ENCODE data around the gene ANO10. TPM values are rescaled to one million over a fixed set of nuclear protein-coding genes. Genes with fewer than 3 reads are reported as not detected.
"Not testable (repeated sequence)": the region's sequence is repeated elsewhere in the genome, so short reads cannot be mapped to it uniquely, and the experiment has no call there.

The ANO10 gene
- total RNA-seq, 4 donors from 2014 or later, result 26.7 to 33.9 (median 28.7) TPM

DNA sequence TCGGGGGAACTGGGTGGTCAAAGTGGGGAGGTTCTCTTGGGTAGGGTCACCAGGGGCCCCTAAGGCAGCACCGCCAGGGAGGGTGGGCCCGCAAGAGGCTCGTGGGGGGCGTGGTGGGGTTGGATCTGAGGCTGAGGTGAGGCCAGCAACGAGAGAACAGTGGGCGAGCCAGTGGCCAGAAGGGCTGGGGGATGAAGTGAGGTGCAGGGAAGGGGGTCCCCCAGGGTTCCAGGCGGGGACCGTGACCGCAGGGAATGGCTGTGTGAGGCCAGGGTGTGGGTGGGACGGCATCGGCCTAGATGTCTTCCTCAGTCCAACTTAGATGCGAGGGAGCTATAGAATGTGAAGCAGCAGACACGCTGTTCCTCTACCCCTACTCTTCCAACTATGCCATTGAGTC, 257.3 kb downstream of the ANO10 start:
- H3K4me1 ChIP-seq, result no peaks in the 10 kb centered on the region
- intact Hi-C loops (cut with DNase I), result no loop called here
- no peak for DNase-seq
- no peak overlapping the region for H3K4me3 ChIP-seq (replicated peaks in 1 of 3)
- H3K27me3 ChIP-seq, result no peaks in the 10 kb centered on the region
- H3K36me3 ChIP-seq, result no peaks in the 10 kb centered on the region
- H3K27ac ChIP-seq, result no peak overlapping the region
- no peak for TF ChIP-seq POLR2A (IDR thresholded peaks at IDR 0.05)
- TF ChIP-seq, protein P1, sequence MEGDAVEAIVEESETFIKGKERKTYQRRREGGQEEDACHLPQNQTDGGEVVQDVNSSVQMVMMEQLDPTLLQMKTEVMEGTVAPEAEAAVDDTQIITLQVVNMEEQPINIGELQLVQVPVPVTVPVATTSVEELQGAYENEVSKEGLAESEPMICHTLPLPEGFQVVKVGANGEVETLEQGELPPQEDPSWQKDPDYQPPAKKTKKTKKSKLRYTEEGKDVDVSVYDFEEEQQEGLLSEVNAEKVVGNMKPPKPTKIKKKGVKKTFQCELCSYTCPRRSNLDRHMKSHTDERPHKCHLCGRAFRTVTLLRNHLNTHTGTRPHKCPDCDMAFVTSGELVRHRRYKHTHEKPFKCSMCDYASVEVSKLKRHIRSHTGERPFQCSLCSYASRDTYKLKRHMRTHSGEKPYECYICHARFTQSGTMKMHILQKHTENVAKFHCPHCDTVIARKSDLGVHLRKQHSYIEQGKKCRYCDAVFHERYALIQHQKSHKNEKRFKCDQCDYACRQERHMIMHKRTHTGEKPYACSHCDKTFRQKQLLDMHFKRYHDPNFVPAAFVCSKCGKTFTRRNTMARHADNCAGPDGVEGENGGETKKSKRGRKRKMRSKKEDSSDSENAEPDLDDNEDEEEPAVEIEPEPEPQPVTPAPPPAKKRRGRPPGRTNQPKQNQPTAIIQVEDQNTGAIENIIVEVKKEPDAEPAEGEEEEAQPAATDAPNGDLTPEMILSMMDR (IDR thresholded peaks at IDR 0.05), result no peak
- 97 to 98% methylated on average over 14 of the region's 14 CpGs for WGBS, 2 donors
- H3K9me3 ChIP-seq, result no peaks in the 10 kb centered on the region

DNA sequence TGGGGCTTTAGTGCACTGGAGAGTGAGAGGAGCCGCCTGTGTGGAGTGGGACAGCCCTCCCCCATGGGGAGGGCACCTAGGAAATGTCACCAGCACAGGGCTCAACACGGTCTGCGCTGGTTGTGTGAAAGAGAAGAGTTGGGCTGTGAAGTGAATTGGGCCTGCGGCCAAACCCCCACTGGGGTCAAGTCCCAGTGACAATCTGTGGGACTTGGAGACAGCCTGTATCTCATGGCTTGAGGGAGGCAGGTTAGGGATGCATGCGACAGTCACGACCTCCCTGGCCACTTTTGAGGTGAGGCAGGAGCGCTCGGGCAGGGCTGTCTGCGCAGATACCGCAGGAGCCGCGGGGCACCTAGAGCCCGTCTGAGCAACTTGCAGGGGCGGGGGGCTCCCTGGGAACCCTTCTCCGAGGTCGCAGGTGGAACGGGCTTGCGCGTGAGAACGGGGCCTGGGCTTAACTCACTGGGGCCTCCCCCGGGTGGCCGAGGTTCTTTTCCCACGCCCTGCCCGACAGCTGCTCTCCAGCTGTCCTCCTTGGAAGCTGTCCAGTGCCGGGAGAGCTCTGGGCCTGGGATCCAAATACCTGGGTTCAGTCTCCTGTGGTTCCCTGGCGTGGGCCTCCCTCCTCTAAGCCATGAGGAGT, 258.1 kb downstream of the ANO10 start:
- TF ChIP-seq POLR2A (IDR thresholded peaks at IDR 0.05), result no peak
- TF ChIP-seq, protein P1 (IDR thresholded peaks at IDR 0.05), result no peak

DNA sequence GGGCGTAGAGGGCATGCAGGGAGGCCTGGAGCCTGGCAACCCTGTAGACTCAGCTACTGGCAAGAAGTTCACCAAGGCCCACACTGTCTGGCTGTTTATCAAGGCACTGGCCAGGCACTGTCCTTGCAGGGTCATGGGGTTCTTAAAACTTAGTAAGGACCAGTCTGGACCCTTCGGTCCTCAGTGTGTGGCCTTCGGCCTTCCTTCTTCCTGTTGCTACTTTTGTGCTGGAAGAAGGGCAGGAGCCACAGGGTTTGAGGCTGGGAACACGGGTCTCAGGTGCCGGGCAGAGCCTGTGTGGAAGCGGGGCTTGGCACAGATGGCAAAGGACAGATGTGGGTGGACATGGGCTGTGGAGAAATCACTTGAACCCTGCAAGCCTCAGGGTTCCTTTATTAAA, 258.9 kb downstream of the ANO10 start:
- DNase-seq, result no peak
- Histone ChIP-seq H3K9me3 (no peaks in the 10 kb centered on the region), H3K4me1 (no peaks in the 10 kb centered on the region), H3K4me3 (replicated peaks in 1 of 3) (no peak overlapping the region), H3K27me3 (no peaks in the 10 kb centered on the region), H3K27ac (no peak overlapping the region), H3K36me3 (no peaks in the 10 kb centered on the region)
- intact Hi-C loops (cut with DNase I), result no loop called here
- no peak for TF ChIP-seq POLR2A (IDR thresholded peaks at IDR 0.05)
- TF ChIP-seq, protein P1 (IDR thresholded peaks at IDR 0.05), result no peak
- WGBS, 2 donors, result 91 to 95% methylated on average over 4 to 6 of the region's 6 CpGs

More for the DNA sequence above, 258.1 kb downstream of the ANO10 start:
- WGBS, 2 donors, result 86 to 89% methylated on average over 13 to 23 of the region's 26 CpGs
- no peaks in the 10 kb centered on the region for H3K36me3 ChIP-seq
- no peaks in the 10 kb centered on the region for H3K9me3 ChIP-seq
- intact Hi-C loops (cut with DNase I), result no loop called here
- no peaks in the 10 kb centered on the region for H3K27me3 ChIP-seq
- H3K27ac ChIP-seq, result no peak overlapping the region
- DNase-seq, result no peak
- no peak overlapping the region for H3K4me3 ChIP-seq (replicated peaks in 1 of 3)
- no peaks in the 10 kb centered on the region for H3K4me1 ChIP-seq

DNA sequence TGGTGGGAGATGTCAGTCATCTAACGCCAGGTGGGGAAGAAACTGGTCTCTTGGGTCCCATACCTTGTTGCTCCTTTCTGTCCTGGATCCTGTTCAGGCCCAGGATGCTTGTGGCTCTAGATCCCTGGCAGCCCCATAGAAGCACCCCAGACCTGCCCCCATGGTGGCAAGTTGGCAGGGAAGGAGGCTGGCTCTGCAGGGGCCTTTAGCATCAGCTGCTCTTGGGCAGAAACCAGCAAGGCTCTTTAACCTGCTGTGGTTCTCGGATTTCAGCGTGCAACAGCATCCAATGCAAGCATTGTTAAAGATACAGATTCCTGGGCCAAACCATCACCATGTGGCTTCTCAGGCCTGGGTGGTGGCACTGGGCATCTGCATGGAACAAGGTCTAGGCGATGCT, 259.6 kb downstream of the ANO10 start:
- no peak for DNase-seq
- WGBS, 2 donors, result 77 to 94% methylated on average over 3 to 4 of the region's 4 CpGs
- no peaks in the 10 kb centered on the region for H3K9me3 ChIP-seq
- no peaks in the 10 kb centered on the region for H3K36me3 ChIP-seq
- intact Hi-C loops (cut with DNase I), result no loop called here
- H3K27me3 ChIP-seq, result no peaks in the 10 kb centered on the region
- H3K27ac ChIP-seq, result no peak overlapping the region
- no peaks in the 10 kb centered on the region for H3K4me1 ChIP-seq
- no peak overlapping the region for H3K4me3 ChIP-seq (replicated peaks in 1 of 3)
- TF ChIP-seq, protein P1 (IDR thresholded peaks at IDR 0.05), result no peak
- TF ChIP-seq POLR2A (IDR thresholded peaks at IDR 0.05), result no peak

DNA sequence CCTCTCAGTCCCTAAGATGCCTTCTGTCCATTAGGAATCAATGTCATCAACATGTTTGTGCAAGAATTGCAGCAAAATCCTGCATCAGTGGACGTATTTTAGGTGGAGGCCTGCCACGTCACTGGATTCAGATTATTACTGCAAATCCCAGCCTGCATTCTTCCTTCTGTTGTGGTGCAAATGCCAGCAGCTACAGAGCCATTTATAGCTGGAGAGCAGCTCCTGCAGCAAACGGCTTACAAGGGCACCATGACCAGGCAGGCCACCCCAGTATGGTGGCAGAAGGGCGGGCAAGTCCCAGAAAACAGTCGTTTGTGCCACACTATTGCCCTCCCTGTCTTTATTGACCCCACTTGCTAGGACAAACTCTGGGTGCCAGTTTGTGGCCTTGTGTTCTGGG, 260.7 kb downstream of the ANO10 start:
- whole genome bisulfite sequencing, 2 donors, result 82 to 93% methylated on average over 4 to 5 of the region's 5 CpGs
- TF ChIP-seq, protein P1 (IDR thresholded peaks at IDR 0.05), result no peak
- no peak for TF ChIP-seq POLR2A (IDR thresholded peaks at IDR 0.05)

DNA sequence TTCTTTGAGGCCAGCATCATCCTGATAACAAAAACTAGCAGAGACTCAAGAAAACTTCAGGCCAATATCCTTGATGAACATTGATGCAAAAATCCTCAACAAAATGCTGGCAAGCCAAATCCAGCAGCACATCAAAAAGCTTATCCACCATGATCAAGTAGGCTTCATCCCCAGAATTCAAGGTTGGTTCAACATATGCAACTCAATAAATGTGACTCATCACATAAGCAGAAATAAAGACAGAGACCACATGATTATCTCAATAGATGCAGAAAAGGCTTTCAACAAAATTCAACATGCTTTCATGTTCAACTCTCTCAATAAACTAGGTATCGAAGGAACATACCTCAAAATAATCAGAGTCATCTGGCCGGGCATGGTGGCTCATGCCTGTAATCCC, 265.8 kb downstream of the ANO10 start:
- 95 to 100% methylated on average over 2 of the region's 2 CpGs for WGBS, 2 donors
- H3K9me3 ChIP-seq; H3K4me3 ChIP-seq (replicated peaks in 1 of 3); H3K4me1 ChIP-seq; H3K27me3 ChIP-seq; intact Hi-C loops (cut with DNase I); DNase-seq; H3K27ac ChIP-seq; H3K36me3 ChIP-seq: not testable (repeated sequence)

More for the DNA sequence above, 260.7 kb downstream of the ANO10 start:
- no peak overlapping the region for H3K27ac ChIP-seq
- DNase-seq, result no peak
- no peak overlapping the region for H3K4me3 ChIP-seq (replicated peaks in 1 of 3)
- H3K36me3 ChIP-seq, result no peaks in the 10 kb centered on the region
- intact Hi-C loops (cut with DNase I), result no loop called here
- H3K9me3 ChIP-seq, result no peaks in the 10 kb centered on the region
- H3K27me3 ChIP-seq, result no peaks in the 10 kb centered on the region
- no peaks in the 10 kb centered on the region for H3K4me1 ChIP-seq

Measured in thyroid gland (tissue), 4 donors.